Liver (tissue), 9 donors: ENCODE data around the gene MYL10. TPM values are rescaled to one million over a fixed set of nuclear protein-coding genes. Genes with fewer than 3 reads are reported as not detected.

Experiments used
- DNase-seq: peaks from one replicate; pipeline ENCODE4 v3.0.0-alpha.2; 2017; ENCODE audit warnings: low spot score
- H3K27ac ChIP-seq, 2 donors: one replicate each; pipeline ENCODE4 v1.7.0; 2013; ENCODE audit warnings: inconsistent platforms in 2 of 2, low read length in 2 of 2, control low read depth in 1 of 2, low read depth in 1 of 2, mild to moderate bottlenecking in 1 of 2
- H3K27me3 ChIP-seq, 4 donors: one replicate each; pipeline versions ENCODE4 v1.6.1 to v1.7.0; 2013; ENCODE audit warnings: low read length in 3 of 4, inconsistent platforms in 1 of 4, mild to moderate bottlenecking in 1 of 4, moderate library complexity in 1 of 4; ENCODE audit not compliant: control insufficient read depth in 4 of 4, insufficient read depth in 4 of 4
- H3K36me3 ChIP-seq, 4 donors: one replicate each; pipeline versions ENCODE4 v1.6.1 to v1.7.0; 2013; ENCODE audit warnings: low read length in 3 of 4, mild to moderate bottlenecking in 3 of 4, low read depth in 1 of 4, moderate library complexity in 1 of 4; ENCODE audit not compliant: control insufficient read depth in 4 of 4, insufficient read depth in 3 of 4
- H3K4me1 ChIP-seq, 4 donors: one replicate each; pipeline versions ENCODE4 v1.6.1 to v1.7.0; 2013; ENCODE audit warnings: low read length in 3 of 4, mild to moderate bottlenecking in 3 of 4, moderate library complexity in 1 of 4; ENCODE audit not compliant: control insufficient read depth in 4 of 4, insufficient read depth in 4 of 4
- H3K4me3 ChIP-seq, 3 donors: one replicate each; pipeline versions ENCODE4 v1.6.1 to v1.7.0; 2013; ENCODE audit warnings: low read length in 3 of 3, control low read depth in 1 of 3, low read depth in 1 of 3, mild to moderate bottlenecking in 1 of 3
- H3K9ac ChIP-seq, 2 donors: one replicate each; pipeline ENCODE4 v1.7.0; 2013; ENCODE audit warnings: low read length in 2 of 2, mild to moderate bottlenecking in 2 of 2, moderate library complexity in 2 of 2, control low read depth in 1 of 2, low read depth in 1 of 2
- H3K9me3 ChIP-seq, 4 donors: one replicate each; pipeline versions ENCODE4 v1.6.1 to v1.7.0; 2013; ENCODE audit warnings: low read length in 3 of 4; ENCODE audit not compliant: control insufficient read depth in 4 of 4
- ATF3 ChIP-seq: IDR thresholded peaks from 2 replicates; pipeline ENCODE4 v1.6.1; 2016; ENCODE audit warnings: antibody characterized with exemption
- EGR1 ChIP-seq, 2 donors: IDR thresholded peaks; 2 replicates each; pipeline ENCODE4 v1.6.1; 2016 to 2018; ENCODE audit warnings: antibody characterized with exemption in 2 of 2, low read depth in 2 of 2
- FOXA1 ChIP-seq: IDR thresholded peaks from 2 replicates; pipeline ENCODE4 v1.6.1; 2016; ENCODE audit warnings: antibody characterized with exemption
- FOXA2 ChIP-seq: IDR thresholded peaks from 2 replicates; pipeline ENCODE4 v1.6.1; 2016; ENCODE audit warnings: antibody characterized with exemption
- GABPA ChIP-seq, 2 donors: IDR thresholded peaks in 1 of 2; conservative IDR thresholded peaks in 1 of 2; 2 replicates each; pipeline ENCODE4 v1.6.1; 2016; ENCODE audit warnings: antibody characterized with exemption in 2 of 2, mild to moderate bottlenecking in 1 of 2, moderate library complexity in 1 of 2
- HNF4A ChIP-seq, 2 donors: conservative IDR thresholded peaks; 2 replicates each; pipeline ENCODE4 v1.6.1; 2016; ENCODE audit warnings: antibody characterized with exemption in 2 of 2, mild to moderate bottlenecking in 2 of 2
- HNF4G ChIP-seq: IDR thresholded peaks from 2 replicates; pipeline ENCODE4 v1.6.1; 2016; ENCODE audit warnings: antibody characterized with exemption
- JUND ChIP-seq, 2 donors: IDR thresholded peaks; 2 replicates each; pipeline ENCODE4 v1.6.1; 2016; ENCODE audit warnings: antibody characterized with exemption in 2 of 2
- NR2F2 ChIP-seq: IDR thresholded peaks from 2 replicates; pipeline ENCODE4 v1.6.1; 2016; ENCODE audit warnings: antibody characterized with exemption
- RAD21 ChIP-seq, 2 donors: IDR thresholded peaks; 2 replicates each; pipeline ENCODE4 v1.6.1; 2016; ENCODE audit warnings: antibody characterized with exemption in 2 of 2, mild to moderate bottlenecking in 2 of 2
- RXRA ChIP-seq, 2 donors: IDR thresholded peaks; 2 replicates each; pipeline ENCODE4 v1.6.1; 2017 to 2018; ENCODE audit warnings: antibody characterized with exemption in 2 of 2, mild to moderate bottlenecking in 1 of 2
- SP1 ChIP-seq: IDR thresholded peaks from 2 replicates; pipeline ENCODE4 v1.6.1; 2018; ENCODE audit warnings: antibody characterized with exemption, mild to moderate bottlenecking
- TAF1 ChIP-seq: conservative IDR thresholded peaks from 2 replicates; pipeline ENCODE4 v1.6.1; 2016; ENCODE audit warnings: antibody characterized with exemption, mild to moderate bottlenecking
- YY1 ChIP-seq: IDR thresholded peaks from 2 replicates; pipeline ENCODE4 v1.6.1; 2016; ENCODE audit warnings: antibody characterized with exemption, mild to moderate bottlenecking
- WGBS: extraction: QIAGEN DNeasy Blood & Tissue Kit; methylation state at CpG from one replicate; pipeline ENCODE4 v1.1.7; 2013; 5-methylcytosine and 5-hydroxymethylcytosine counted together
- polyA plus RNA-seq, 2 donors: library from polyadenylated mRNA; stranded (reverse) in 1 of 2; unstranded in 1 of 2; fragments of 200-250 nt in 1 of 2; fragments of >200 nt in 1 of 2; fragmentation: Nextera tagmentation in 1 of 2; extraction: Ambion mirVana in 1 of 2; gene quantifications; one replicate each; pipeline versions ENCODE4 v1.2.1 to v1.2.3, GENCODE V29; 2013 to 2015
- total RNA-seq, 2 donors: library from RNA; depleted of rRNA; stranded (reverse); fragments of >200 nt; gene quantifications; one replicate each; pipeline ENCODE4 v1.2.3, GENCODE V29; 2014
- TF ChIP-seq, protein P1 (sequence below): IDR thresholded peaks from 2 replicates; pipeline ENCODE4 v1.6.1; 2016; ENCODE audit warnings: antibody characterized with exemption
- TF ChIP-seq, protein P2 (sequence below): fragments of 150-350 bp; IDR thresholded peaks from 2 replicates; pipeline ENCODE4 v1.5.1; 2017; ENCODE audit warnings: improper control_type of control experiment, low read depth, low read length; ENCODE audit not compliant: missing input control
- TF ChIP-seq, protein P3 (sequence below): IDR thresholded peaks from 2 replicates; pipeline ENCODE4 v1.6.1; 2016; ENCODE audit warnings: antibody characterized with exemption
- TF ChIP-seq, protein P4 (sequence below): IDR thresholded peaks from 2 replicates; pipeline ENCODE4 v1.6.1; 2016; ENCODE audit warnings: antibody characterized with exemption, mild to moderate bottlenecking
- donor health status: healthy.
- donor health status: healthy.
- donor health status: healthy.
- donor health status: healthy.
- donor health status: healthy.

Gene MYL10
- total and polyA plus RNA-seq, 4 donors = not detected

DNA sequence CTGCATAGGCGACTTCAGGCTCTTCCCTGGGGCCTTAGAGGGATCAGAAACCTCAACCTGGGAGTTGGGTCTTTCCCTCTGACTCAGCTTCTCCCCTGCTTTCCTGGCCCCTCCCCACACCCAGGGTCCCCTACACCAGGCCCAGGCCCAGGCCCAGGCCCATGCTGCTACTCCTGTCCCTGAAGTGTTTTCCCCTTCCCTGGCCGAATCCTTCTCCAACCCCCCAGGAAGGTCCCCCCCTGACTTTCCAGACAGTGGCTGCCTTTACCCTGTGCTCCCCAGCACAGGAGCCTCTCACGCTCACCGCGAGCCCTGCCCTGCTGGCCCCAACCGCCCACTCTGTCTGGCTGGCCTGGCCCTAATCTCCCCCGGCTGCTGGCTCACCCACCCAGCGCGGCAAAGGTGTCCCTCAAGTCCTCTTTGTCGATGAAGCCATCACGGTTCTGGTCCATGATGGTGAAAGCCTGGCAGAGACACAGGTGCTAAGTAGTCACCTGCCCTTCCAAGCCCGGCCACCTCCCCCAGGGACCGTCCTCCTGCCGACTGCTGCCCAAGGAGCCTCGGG lies 6.4 kb downstream of the MYL10 start:
- 94% methylated on average over 15 of the region's 15 CpGs for WGBS
- no peaks in the 10 kb centered on the region for H3K9me3 ChIP-seq
- no peaks in the 10 kb centered on the region for H3K4me1 ChIP-seq
- no peak overlapping the region for H3K9ac ChIP-seq
- H3K27ac ChIP-seq = no peak overlapping the region
- no peaks in the 10 kb centered on the region for H3K36me3 ChIP-seq
- peaks cover 0 to 2% (median 0%) of the 10 kb centered on the region in 4 donors for H3K27me3 ChIP-seq
- no peak for DNase-seq
- no peak for TF ChIP-seq TAF1
- TF ChIP-seq HNF4G = no peak
- TF ChIP-seq NR2F2 = no peak
- TF ChIP-seq, protein P1, sequence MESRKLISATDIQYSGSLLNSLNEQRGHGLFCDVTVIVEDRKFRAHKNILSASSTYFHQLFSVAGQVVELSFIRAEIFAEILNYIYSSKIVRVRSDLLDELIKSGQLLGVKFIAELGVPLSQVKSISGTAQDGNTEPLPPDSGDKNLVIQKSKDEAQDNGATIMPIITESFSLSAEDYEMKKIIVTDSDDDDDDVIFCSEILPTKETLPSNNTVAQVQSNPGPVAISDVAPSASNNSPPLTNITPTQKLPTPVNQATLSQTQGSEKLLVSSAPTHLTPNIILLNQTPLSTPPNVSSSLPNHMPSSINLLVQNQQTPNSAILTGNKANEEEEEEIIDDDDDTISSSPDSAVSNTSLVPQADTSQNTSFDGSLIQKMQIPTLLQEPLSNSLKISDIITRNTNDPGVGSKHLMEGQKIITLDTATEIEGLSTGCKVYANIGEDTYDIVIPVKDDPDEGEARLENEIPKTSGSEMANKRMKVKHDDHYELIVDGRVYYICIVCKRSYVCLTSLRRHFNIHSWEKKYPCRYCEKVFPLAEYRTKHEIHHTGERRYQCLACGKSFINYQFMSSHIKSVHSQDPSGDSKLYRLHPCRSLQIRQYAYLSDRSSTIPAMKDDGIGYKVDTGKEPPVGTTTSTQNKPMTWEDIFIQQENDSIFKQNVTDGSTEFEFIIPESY = no peak
- TF ChIP-seq FOXA1 = no peak
- no peak for TF ChIP-seq JUND (IDR thresholded peaks at IDR 0.05)
- TF ChIP-seq, protein P2, sequence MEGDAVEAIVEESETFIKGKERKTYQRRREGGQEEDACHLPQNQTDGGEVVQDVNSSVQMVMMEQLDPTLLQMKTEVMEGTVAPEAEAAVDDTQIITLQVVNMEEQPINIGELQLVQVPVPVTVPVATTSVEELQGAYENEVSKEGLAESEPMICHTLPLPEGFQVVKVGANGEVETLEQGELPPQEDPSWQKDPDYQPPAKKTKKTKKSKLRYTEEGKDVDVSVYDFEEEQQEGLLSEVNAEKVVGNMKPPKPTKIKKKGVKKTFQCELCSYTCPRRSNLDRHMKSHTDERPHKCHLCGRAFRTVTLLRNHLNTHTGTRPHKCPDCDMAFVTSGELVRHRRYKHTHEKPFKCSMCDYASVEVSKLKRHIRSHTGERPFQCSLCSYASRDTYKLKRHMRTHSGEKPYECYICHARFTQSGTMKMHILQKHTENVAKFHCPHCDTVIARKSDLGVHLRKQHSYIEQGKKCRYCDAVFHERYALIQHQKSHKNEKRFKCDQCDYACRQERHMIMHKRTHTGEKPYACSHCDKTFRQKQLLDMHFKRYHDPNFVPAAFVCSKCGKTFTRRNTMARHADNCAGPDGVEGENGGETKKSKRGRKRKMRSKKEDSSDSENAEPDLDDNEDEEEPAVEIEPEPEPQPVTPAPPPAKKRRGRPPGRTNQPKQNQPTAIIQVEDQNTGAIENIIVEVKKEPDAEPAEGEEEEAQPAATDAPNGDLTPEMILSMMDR = no peak
- no peak for TF ChIP-seq HNF4A (conservative IDR thresholded peaks at IDR 0.05)
- no peak for TF ChIP-seq FOXA2
- TF ChIP-seq, protein P3, sequence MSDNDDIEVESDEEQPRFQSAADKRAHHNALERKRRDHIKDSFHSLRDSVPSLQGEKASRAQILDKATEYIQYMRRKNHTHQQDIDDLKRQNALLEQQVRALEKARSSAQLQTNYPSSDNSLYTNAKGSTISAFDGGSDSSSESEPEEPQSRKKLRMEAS = no peak
- no peak for TF ChIP-seq RAD21 (IDR thresholded peaks at IDR 0.05)
- no peak for TF ChIP-seq YY1
- no peak for TF ChIP-seq SP1
- TF ChIP-seq, protein P4, sequence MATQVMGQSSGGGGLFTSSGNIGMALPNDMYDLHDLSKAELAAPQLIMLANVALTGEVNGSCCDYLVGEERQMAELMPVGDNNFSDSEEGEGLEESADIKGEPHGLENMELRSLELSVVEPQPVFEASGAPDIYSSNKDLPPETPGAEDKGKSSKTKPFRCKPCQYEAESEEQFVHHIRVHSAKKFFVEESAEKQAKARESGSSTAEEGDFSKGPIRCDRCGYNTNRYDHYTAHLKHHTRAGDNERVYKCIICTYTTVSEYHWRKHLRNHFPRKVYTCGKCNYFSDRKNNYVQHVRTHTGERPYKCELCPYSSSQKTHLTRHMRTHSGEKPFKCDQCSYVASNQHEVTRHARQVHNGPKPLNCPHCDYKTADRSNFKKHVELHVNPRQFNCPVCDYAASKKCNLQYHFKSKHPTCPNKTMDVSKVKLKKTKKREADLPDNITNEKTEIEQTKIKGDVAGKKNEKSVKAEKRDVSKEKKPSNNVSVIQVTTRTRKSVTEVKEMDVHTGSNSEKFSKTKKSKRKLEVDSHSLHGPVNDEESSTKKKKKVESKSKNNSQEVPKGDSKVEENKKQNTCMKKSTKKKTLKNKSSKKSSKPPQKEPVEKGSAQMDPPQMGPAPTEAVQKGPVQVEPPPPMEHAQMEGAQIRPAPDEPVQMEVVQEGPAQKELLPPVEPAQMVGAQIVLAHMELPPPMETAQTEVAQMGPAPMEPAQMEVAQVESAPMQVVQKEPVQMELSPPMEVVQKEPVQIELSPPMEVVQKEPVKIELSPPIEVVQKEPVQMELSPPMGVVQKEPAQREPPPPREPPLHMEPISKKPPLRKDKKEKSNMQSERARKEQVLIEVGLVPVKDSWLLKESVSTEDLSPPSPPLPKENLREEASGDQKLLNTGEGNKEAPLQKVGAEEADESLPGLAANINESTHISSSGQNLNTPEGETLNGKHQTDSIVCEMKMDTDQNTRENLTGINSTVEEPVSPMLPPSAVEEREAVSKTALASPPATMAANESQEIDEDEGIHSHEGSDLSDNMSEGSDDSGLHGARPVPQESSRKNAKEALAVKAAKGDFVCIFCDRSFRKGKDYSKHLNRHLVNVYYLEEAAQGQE = no peak
- no peak for TF ChIP-seq ATF3
- TF ChIP-seq GABPA (IDR thresholded peaks at IDR 0.05 in 1 of 2, conservative IDR thresholded peaks at IDR 0.05 in 1 of 2) = no peak
- TF ChIP-seq EGR1 (IDR thresholded peaks at IDR 0.05; ENCODE audit: low read depth in 2 of 2) = no peak
- TF ChIP-seq RXRA (IDR thresholded peaks at IDR 0.05) = no peak
- H3K4me3 ChIP-seq = no peak overlapping the region
